Mesendoderm (in vitro differentiated cells): Measurements from ENCODE around the gene STAT5A.

Source experiments
- DNase-seq: peaks from one replicate; pipeline ENCODE4 v3.0.0; 2013
- H2AK5ac ChIP-seq: 2 replicates; pipeline ENCODE4 v1.6.1; 2013; ENCODE audit warnings: low read length, inconsistent platforms
- H2BK120ac ChIP-seq: 2 replicates; pipeline ENCODE4 v1.6.1; 2013; ENCODE audit warnings: low read depth, mild to moderate bottlenecking, low read length, moderate library complexity, mixed read lengths
- H2BK15ac ChIP-seq: replicated peaks from 2 replicates; pipeline ENCODE4 v1.6.1; 2013; ENCODE audit warnings: low read depth, mild to moderate bottlenecking, moderate library complexity
- H2BK5ac ChIP-seq: 2 replicates; pipeline ENCODE4 v1.6.1; 2013; ENCODE audit warnings: low read length, inconsistent platforms
- H3K18ac ChIP-seq: 2 replicates; pipeline ENCODE4 v1.6.1; 2013; ENCODE audit warnings: mild to moderate bottlenecking, low read length, mixed read lengths
- H3K23ac ChIP-seq: one replicate; pipeline ENCODE4 v1.6.1; 2013; ENCODE audit warnings: low read length
- H3K27ac ChIP-seq: 2 replicates; pipeline ENCODE4 v1.5.1; 2013; ENCODE audit warnings: low read depth, mild to moderate bottlenecking, inconsistent platforms, low read length, moderate library complexity
- H3K27me3 ChIP-seq: 2 replicates; pipeline ENCODE4 v1.6.1; 2013; ENCODE audit warnings: low read length, control low read depth, mild to moderate bottlenecking, inconsistent platforms; ENCODE audit not compliant: insufficient read depth, poor library complexity
- H3K36me3 ChIP-seq: 2 replicates; pipeline ENCODE4 v1.6.1; 2013; ENCODE audit warnings: low read length, inconsistent platforms; ENCODE audit not compliant: control insufficient read depth, insufficient read depth
- H3K4ac ChIP-seq: one replicate; pipeline ENCODE4 v1.6.1; 2013; ENCODE audit warnings: low read depth, mild to moderate bottlenecking, low read length, moderate library complexity
- H3K4me1 ChIP-seq: 2 replicates; pipeline ENCODE4 v1.6.1; 2013; ENCODE audit warnings: low read depth, low read length, inconsistent platforms; ENCODE audit not compliant: control insufficient read depth
- H3K4me2 ChIP-seq: 2 replicates; pipeline ENCODE4 v1.6.1; 2013; ENCODE audit warnings: low read length
- H3K4me3 ChIP-seq: 2 replicates; pipeline ENCODE4 v1.5.1; 2013; ENCODE audit warnings: mild to moderate bottlenecking, low read length
- H3K56ac ChIP-seq: one replicate; pipeline ENCODE4 v1.6.1; 2013; ENCODE audit warnings: low read length
- H3K79me1 ChIP-seq: 2 replicates; pipeline ENCODE4 v1.6.1; 2013; ENCODE audit warnings: low read length, inconsistent platforms
- H3K79me2 ChIP-seq: 2 replicates; pipeline ENCODE4 v1.6.1; 2013; ENCODE audit warnings: mild to moderate bottlenecking, low read length; ENCODE audit not compliant: control insufficient read depth, insufficient read depth
- H3K9ac ChIP-seq: 2 replicates; pipeline ENCODE4 v1.6.1; 2013; ENCODE audit warnings: low read length, inconsistent platforms
- H4K5ac ChIP-seq: one replicate; pipeline ENCODE4 v1.6.1; 2013; ENCODE audit warnings: low read length
- H4K8ac ChIP-seq: one replicate; pipeline ENCODE4 v1.6.1; 2013; ENCODE audit warnings: low read depth, mild to moderate bottlenecking, control low read depth, low read length, moderate library complexity
- WGBS: extraction: QIAGEN DNeasy Blood & Tissue Kit; methylation state at CpG from one replicate; pipeline ENCODE4 v1.1.7; 2013; ENCODE audit warnings: low lambda C conversion rate, missing lambda C conversion rate; ENCODE audit not compliant: insufficient coverage; ENCODE audit errors: extremely low coverage; 5-methylcytosine and 5-hydroxymethylcytosine counted together

The STAT5A gene

DNA sequence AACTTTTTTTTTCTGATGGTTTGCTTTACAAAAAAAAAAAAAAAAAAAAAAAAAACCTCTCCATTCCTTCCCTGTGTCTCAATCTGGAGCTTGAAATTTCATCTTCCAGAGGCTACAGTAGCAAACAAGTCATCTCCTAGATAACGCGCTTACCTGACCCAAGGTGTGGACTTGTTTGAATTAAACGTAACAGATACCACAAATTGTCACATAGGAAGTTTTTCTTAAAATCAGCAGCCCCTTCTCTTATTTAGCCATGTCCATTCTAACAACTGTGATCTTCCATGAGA lies 14.1 kb upstream of the STAT5A start:
- Histone ChIP-seq H2AK5ac (no peak overlapping the region), H3K4me3 (no peak overlapping the region), H4K5ac (no peak overlapping the region), H3K56ac (no peak overlapping the region), H2BK15ac (no peak overlapping the region), H3K4ac (no peak overlapping the region), H3K4me2 (no peak overlapping the region), H3K27ac (no peak overlapping the region), H3K36me3 (no peaks in the 10 kb centered on the region), H3K23ac (no peak overlapping the region), H3K4me1 (peaks cover 3% of the 10 kb centered on the region), H4K8ac (no peak overlapping the region), H2BK5ac (no peak overlapping the region), H2BK120ac (no peak overlapping the region), H3K9ac (no peak overlapping the region), H3K79me1 (peaks cover 4% of the 10 kb centered on the region), H3K79me2 (peaks cover 20% of the 10 kb centered on the region), H3K18ac (no peak overlapping the region), H3K27me3 (no peaks in the 10 kb centered on the region)
- no peak for DNase-seq
- WGBS, result no CpG with 5 or more reads among the region's 3 CpGs

DNA sequence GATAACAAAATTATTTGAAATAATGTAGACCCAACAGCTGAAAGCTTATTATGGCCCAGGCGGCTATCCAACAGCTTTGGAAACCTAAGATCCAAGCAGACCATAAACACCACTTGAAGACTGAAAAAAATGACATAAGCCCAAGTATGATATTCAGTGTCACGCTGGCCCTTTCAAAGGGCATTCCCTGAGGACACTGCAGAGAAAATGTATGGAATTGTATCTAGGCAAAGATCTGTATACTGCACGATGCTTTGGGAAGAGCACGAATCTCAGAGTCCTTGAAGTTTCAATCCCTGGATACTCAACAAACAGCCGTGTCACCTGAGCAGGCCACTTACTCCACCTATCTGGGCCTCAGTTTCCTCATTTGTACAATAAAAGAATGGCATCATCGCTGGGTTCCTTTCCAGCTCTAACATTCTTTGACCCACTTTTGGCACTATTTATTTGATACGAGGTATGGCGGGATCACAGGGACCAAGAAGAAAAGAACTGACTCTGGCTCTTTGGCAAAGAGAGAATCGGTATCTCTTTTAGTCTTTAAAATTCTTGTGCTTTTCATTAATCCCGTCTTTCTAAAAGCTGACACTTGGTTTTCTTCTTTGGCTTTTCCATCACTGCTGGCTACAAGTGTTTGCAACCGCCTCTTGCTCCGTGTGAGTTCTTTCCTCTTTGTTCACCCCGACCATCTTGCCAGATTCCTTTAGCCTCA lies 13.3 kb upstream of the STAT5A start:
- H3K27ac ChIP-seq, result no peak overlapping the region
- H3K27me3 ChIP-seq, result no peaks in the 10 kb centered on the region
- no peak overlapping the region for H2BK5ac ChIP-seq
- H3K4me2 ChIP-seq, result peak overlapping the region; percentile 27
- peak overlapping the region; percentile 83 for H3K9ac ChIP-seq
- H3K79me2 ChIP-seq, result peaks cover 18% of the 10 kb centered on the region
- peak overlapping the region; percentile 81 for H3K4me3 ChIP-seq
- no peak overlapping the region for H3K23ac ChIP-seq
- H3K18ac ChIP-seq, result peak overlapping the region; percentile 99
- no peaks in the 10 kb centered on the region for H3K36me3 ChIP-seq
- no peak overlapping the region for H2BK120ac ChIP-seq
- H3K4ac ChIP-seq, result no peak overlapping the region
- WGBS, result no CpG with 5 or more reads among the region's 13 CpGs
- H2BK15ac ChIP-seq, result no peak overlapping the region
- H3K4me1 ChIP-seq, result peaks cover 3% of the 10 kb centered on the region
- H2AK5ac ChIP-seq, result no peak overlapping the region
- no peak for DNase-seq
- H4K5ac ChIP-seq, result no peak overlapping the region
- H3K79me1 ChIP-seq, result peaks cover 4% of the 10 kb centered on the region
- peak overlapping the region; percentile 91 for H3K56ac ChIP-seq
- peak overlapping the region; percentile 39 for H4K8ac ChIP-seq

DNA sequence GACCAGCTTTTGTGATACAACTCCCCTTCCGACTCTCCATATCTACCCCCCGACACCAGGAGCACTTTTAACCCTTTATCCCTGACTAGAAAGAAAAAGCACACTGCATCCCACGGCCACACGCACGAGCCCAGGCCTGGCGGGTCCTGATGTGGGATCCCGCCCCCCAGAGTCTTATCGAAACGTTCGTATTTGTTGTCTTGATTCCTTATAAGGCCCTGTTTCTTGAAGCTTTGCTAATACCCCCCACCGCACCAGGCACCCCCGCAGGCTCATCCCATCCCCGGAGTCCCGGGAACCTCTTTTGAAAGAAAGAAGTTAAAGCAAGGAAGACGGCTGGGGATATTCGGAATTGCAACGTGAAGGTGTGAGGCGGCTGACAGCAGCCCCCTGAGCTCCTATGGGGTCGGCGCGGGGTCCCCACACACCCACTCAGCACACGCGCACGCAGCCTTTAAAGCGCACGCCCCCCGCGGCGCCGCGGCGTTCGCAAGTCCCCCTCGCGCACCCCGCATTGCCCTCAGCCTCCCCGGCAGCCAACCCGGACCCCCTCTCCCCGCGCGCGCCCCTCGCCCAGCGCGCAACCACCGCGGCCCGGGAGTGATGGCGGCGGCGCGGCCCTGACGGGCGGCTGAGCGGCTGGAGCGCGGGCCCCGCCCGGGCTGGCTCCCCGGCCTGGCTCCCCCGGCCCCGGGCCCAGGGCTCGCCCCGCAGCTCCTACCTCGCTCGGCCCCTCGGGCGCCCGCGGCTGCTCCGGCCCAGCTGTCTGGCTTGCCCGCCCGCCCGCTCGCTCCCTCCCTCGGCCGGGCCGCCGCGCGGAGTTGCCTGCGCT lies 12.6 kb upstream of the STAT5A start:
- Histone ChIP-seq H3K27me3 (no peaks in the 10 kb centered on the region), H2BK120ac (peak overlapping the region; percentile 48), H3K27ac (no peak overlapping the region), H3K4ac (peak overlapping the region; percentile 96), H3K18ac (peak overlapping the region; percentile 99), H3K4me3 (peak overlapping the region; percentile 81), H3K23ac (peak overlapping the region; percentile 81), H2AK5ac (no peak overlapping the region), H4K8ac (peak overlapping the region; percentile 39), H3K79me2 (peaks cover 16% of the 10 kb centered on the region), H4K5ac (no peak overlapping the region), H2BK15ac (no peak overlapping the region), H3K36me3 (no peaks in the 10 kb centered on the region), H3K4me1 (peaks cover 3% of the 10 kb centered on the region), H3K4me2 (peak overlapping the region; percentile 27), H3K56ac (peak overlapping the region; percentile 91), H3K9ac (peak overlapping the region; percentile 83), H2BK5ac (no peak overlapping the region), H3K79me1 (peaks cover 2% of the 10 kb centered on the region)
- peak; percentile 67 for DNase-seq
- no CpG with 5 or more reads among the region's 82 CpGs for WGBS

DNA sequence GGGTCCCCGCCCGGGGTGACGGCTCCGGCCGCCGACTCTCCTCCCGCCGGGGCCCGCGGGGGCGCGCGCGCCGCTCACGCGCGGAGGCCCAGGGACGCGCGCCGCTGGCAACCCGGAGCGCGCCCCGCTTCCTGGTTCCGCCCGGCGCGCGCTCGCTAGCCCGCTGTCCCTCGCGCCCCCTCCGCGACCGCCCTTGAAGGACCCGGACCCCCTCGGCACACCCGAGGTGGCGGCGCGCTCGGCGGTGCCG lies 12.0 kb upstream of the STAT5A start, which contains the start of gene STAT5B:
TSS of gene STAT5B (minus strand) at position 33 of the 250 bp plus-strand sequence. CDS start 44,264 bp downstream, outside the sequence.
- H2BK15ac ChIP-seq, result no peak within 1 kb of the TSS
- peak within 1 kb of the TSS; percentile 99 for H3K18ac ChIP-seq
- no peak within 1 kb of the TSS for H3K27ac ChIP-seq
- peak within 1 kb of the TSS; percentile 67 for H4K8ac ChIP-seq
- no CpG with 5 or more reads among the region's 47 CpGs for WGBS
- peak; percentile 73 for DNase-seq
- peaks cover 3% of the 10 kb centered on the region for H3K4me1 ChIP-seq
- H3K79me2 ChIP-seq, result peaks cover 13% of the 10 kb centered on the region
- peak within 1 kb of the TSS; percentile 98 for H3K4ac ChIP-seq
- H2BK5ac ChIP-seq, result no peak within 1 kb of the TSS
- H3K79me1 ChIP-seq, result peaks cover 2% of the 10 kb centered on the region
- peak within 1 kb of the TSS; percentile 83 for H3K9ac ChIP-seq
- peak within 1 kb of the TSS; percentile 65 for H2BK120ac ChIP-seq
- no peak within 1 kb of the TSS for H2AK5ac ChIP-seq
- no peaks in the 10 kb centered on the region for H3K36me3 ChIP-seq
- H3K23ac ChIP-seq, result peak within 1 kb of the TSS; percentile 81
- H3K56ac ChIP-seq, result peak within 1 kb of the TSS; percentile 92
- no peaks in the 10 kb centered on the region for H3K27me3 ChIP-seq
- no peak within 1 kb of the TSS for H4K5ac ChIP-seq
- peak within 1 kb of the TSS; percentile 58 for H3K4me2 ChIP-seq
- H3K4me3 ChIP-seq, result peak within 1 kb of the TSS; percentile 81

DNA sequence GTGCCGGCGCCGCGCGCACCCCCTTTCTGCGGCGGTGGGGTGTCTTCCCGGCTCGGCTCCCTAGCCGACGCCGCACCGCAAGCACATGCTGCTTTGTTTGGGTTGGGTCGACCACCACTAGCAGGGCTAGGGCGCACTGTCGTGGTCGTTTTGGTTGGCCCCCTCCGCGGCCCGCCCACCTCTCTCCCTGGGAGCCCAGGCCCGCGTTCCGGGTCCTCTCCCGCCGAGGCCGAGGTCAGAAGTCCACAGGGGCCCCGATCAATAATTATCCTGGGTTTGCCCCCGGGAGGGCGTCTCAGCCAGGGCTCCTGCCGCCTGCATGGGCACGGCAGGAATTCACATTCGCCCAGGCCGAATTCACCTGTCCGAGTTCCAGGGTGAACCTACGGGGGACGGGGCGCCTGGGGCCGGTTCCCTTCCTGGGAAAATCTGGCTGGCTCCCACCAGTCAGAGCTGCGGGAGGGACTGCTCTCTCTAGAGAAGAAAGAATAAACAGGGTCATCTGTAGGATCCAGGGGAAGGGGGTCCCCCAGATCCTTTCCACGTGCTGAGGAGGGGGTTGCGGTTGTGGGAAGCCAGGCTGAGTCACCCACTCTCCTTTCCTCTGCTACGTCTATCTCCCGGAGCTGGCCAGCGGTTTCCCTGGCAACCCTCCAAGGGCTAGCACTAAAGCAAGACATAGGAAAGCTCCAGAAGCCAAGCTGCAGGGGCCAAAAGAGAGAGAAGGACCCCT lies 11.5 kb upstream of the STAT5A start:
- Histone ChIP-seq H3K4me1 (peaks cover 3% of the 10 kb centered on the region), H2BK5ac (no peak overlapping the region), H2AK5ac (no peak overlapping the region), H3K23ac (no peak overlapping the region), H4K8ac (peak overlapping the region; percentile 67), H3K9ac (peak overlapping the region; percentile 81), H3K27ac (no peak overlapping the region), H3K79me2 (peaks cover 13% of the 10 kb centered on the region), H3K18ac (peak overlapping the region; percentile 97), H3K27me3 (no peaks in the 10 kb centered on the region), H4K5ac (no peak overlapping the region), H3K79me1 (peaks cover 2% of the 10 kb centered on the region), H3K4ac (peak overlapping the region; percentile 98), H3K36me3 (no peaks in the 10 kb centered on the region), H3K4me2 (peak overlapping the region; percentile 58), H3K56ac (peak overlapping the region; percentile 92), H2BK15ac (no peak overlapping the region), H3K4me3 (peak overlapping the region; percentile 52), H2BK120ac (peak overlapping the region; percentile 65)
- WGBS, result no CpG with 5 or more reads among the region's 44 CpGs
- peak; percentile 72 for DNase-seq
